NB4 (cell line): Measurements from ENCODE around the gene MYL3.

Experiments used
- POLR2A ChIP-seq: IDR thresholded peaks from 2 replicates; pipeline ENCODE4 v1.6.1; 2011; ENCODE audit warnings: mild to moderate bottlenecking; ENCODE audit not compliant: insufficient read length; ENCODE audit errors: extremely low read depth
- TF ChIP-seq, protein P1 (sequence below): IDR thresholded peaks from one replicate; pipeline ENCODE4 v1.5.1; 2012; ENCODE audit warnings: low read depth, low read length
- TF ChIP-seq, protein P2 (sequence below): IDR thresholded peaks from 2 replicates; pipeline ENCODE4 v1.6.1; 2011; ENCODE audit warnings: low read depth, low read length

DNA sequence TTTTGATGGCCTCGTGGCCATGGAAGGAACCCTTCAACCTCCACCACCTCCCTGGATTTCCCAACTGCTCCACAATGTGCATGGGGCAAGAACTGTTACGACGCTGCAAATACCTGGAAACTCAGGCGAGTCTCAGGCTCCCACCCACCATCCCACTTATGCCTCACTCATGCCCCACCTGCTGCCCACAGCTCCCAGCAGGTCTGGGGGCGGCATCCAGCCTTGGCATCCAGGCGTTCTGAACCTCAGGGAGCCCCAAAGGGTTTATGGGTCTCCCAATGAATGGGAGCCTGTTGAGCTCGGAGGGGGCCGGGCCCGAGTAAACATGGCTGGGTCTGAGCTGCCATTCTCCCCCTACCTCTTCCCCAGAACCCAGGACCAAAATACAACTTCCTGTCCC is 12.3 kb upstream of the MYL3 start:
- TF ChIP-seq, protein P1, sequence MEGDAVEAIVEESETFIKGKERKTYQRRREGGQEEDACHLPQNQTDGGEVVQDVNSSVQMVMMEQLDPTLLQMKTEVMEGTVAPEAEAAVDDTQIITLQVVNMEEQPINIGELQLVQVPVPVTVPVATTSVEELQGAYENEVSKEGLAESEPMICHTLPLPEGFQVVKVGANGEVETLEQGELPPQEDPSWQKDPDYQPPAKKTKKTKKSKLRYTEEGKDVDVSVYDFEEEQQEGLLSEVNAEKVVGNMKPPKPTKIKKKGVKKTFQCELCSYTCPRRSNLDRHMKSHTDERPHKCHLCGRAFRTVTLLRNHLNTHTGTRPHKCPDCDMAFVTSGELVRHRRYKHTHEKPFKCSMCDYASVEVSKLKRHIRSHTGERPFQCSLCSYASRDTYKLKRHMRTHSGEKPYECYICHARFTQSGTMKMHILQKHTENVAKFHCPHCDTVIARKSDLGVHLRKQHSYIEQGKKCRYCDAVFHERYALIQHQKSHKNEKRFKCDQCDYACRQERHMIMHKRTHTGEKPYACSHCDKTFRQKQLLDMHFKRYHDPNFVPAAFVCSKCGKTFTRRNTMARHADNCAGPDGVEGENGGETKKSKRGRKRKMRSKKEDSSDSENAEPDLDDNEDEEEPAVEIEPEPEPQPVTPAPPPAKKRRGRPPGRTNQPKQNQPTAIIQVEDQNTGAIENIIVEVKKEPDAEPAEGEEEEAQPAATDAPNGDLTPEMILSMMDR, result no peak
- no peak for TF ChIP-seq POLR2A
- TF ChIP-seq, protein P2, sequence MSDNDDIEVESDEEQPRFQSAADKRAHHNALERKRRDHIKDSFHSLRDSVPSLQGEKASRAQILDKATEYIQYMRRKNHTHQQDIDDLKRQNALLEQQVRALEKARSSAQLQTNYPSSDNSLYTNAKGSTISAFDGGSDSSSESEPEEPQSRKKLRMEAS, result no peak
